ENCODE results near the gene ELOA. TPM values are rescaled to one million over a fixed set of nuclear protein-coding genes. Genes with fewer than 3 reads are reported as not detected.

ELOA gene
- total RNA-seq, 4 donors from 2014 or later, result 9.7 to 35.7 (median 22.6) TPM

- intact Hi-C loops (cut with DNase I; ENCODE audit: low total_unique reads), result no loop called here
- Histone ChIP-seq H3K4me3 (no peak overlapping the region), H3K27ac (no peak overlapping the region), H3K9me3 (no peaks in the 10 kb centered on the region), H3K36me3 (peaks cover 0 to 3% of the 10 kb centered on the region in 2 donors), H3K4me1 (no peaks in the 10 kb centered on the region), H3K27me3 (no peaks in the 10 kb centered on the region)
- DNase-seq, result no peak
- TF ChIP-seq POLR2A (IDR thresholded peaks at IDR 0.05), result no peak
- TF ChIP-seq CTCF (IDR thresholded peaks at IDR 0.05), result no peak
These were observed 16.0 kb downstream of the ELOA start for GRCh38 chr1:23759277-23759676.

DNA sequence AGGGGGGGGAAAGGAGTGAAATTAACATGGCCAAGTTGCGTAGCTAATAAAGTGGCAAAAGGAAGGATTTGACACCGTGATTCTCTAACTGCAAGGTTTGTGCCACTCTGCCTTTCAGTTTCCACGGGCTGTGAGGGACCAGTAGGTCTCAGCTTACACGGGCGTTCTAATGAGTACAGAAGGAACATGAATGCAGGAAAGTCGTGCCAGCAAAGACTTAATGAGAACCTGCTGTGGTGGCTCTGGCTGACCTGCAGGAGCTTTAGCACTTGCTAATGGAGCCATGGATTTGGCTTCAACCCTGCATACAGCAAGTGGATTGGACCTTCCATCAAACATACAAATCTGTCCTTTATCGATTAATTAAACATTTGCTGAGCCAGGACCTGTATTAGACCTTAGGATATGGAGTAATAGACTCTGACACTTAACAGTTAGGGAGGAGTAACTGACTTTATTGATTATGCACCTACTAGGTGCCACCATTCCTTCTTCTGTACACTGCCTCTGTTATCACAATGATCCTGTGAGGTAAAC, 19.8 kb downstream of the ELOA start:
- DNase-seq, result no peak
- H3K4me3 ChIP-seq, result no peak overlapping the region
- TF ChIP-seq POLR2A (IDR thresholded peaks at IDR 0.05) (no peak), CTCF (IDR thresholded peaks at IDR 0.05) (no peak)
- no peaks in the 10 kb centered on the region for H3K9me3 ChIP-seq
- intact Hi-C loops (cut with DNase I; ENCODE audit: low total_unique reads), result no loop called here
- no peak overlapping the region for H3K27ac ChIP-seq
- H3K27me3 ChIP-seq, result no peaks in the 10 kb centered on the region
- H3K4me1 ChIP-seq, result no peaks in the 10 kb centered on the region
- H3K36me3 ChIP-seq, result no peaks in the 10 kb centered on the region

DNA sequence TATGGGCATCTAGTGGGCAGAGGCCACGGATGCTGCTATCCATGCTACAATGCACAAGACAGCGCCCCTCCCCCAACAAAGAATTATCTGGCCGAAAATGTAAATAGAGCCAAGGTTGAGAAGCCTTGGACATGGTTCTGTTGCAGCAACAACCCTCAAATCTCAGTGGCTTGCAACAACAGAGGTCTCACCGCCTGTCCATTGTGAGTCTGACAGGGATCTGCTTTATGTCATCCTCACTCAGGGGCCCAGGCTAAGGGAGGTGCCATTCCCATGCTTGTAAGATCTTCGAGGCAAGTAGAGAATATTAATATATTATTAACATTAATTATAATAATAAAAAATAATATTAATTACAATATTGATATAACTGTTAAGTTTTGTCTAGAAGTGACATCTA, 25.5 kb downstream of the ELOA start:
- TF ChIP-seq POLR2A (IDR thresholded peaks at IDR 0.05) (no peak), CTCF (IDR thresholded peaks at IDR 0.05) (no peak)

DNA sequence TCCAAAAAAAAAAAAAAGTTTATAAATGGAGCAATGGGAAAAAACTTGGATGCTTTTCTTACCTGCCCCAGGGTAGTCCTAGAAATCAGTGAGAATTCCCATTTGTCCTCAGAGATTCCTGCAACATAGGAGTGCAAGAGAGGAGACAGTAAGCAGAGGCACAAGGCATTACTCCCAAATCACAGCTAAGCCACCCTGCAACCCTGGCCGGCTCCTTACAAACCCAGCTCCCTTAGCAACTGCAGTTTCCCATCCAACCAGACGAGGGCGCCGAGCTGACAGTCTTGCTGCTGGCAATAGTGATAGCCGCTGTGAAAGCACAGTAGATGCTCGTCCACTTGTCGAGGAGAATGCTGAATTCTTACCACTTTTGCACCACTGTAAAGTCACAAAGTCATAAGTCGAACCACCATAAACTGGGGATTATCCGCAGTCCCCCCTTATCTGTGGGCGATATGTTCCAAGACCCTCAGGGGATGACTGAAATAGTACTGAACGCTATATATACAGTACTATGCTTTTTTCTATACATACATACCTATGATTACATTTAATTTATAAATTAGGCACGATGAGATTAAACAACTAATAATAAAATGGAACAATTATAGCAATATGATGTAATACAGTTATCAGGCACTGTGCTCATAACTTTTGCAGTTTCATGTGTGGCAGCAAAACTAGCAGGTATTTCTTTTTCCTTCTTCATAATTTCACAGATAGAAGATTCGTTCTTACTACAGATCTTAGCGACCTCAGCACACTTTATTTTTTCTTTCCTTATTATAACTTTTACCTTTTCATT, 29.0 kb downstream of the ELOA start:
- H3K4me3 ChIP-seq, result no peak overlapping the region
- H3K9me3 ChIP-seq, result no peaks in the 10 kb centered on the region
- no peaks in the 10 kb centered on the region for H3K27me3 ChIP-seq
- H3K4me1 ChIP-seq, result peaks cover 0 to 4% of the 10 kb centered on the region in 2 donors
- intact Hi-C loops (cut with DNase I; ENCODE audit: low total_unique reads), result no loop called here
- no peak overlapping the region for H3K27ac ChIP-seq
- no peak for TF ChIP-seq POLR2A (IDR thresholded peaks at IDR 0.05)
- TF ChIP-seq CTCF (IDR thresholded peaks at IDR 0.05), result peak; percentile 73 to 88 (median 83)
- peak; percentile 84 to 85 for DNase-seq
- no peaks in the 10 kb centered on the region for H3K36me3 ChIP-seq

More for the DNA sequence above, 25.5 kb downstream of the ELOA start:
- Histone ChIP-seq H3K4me1 (no peaks in the 10 kb centered on the region), H3K27ac (no peak overlapping the region), H3K36me3 (no peaks in the 10 kb centered on the region), H3K9me3 (no peaks in the 10 kb centered on the region), H3K27me3 (no peaks in the 10 kb centered on the region), H3K4me3 (no peak overlapping the region)
- intact Hi-C loops (cut with DNase I; ENCODE audit: low total_unique reads), result no loop called here
- no peak for DNase-seq

- no peak overlapping the region for H3K4me3 ChIP-seq
- peaks cover 0 to 6% of the 10 kb centered on the region in 2 donors for H3K4me1 ChIP-seq
- DNase-seq, result no peak
- TF ChIP-seq CTCF (IDR thresholded peaks at IDR 0.05) (no peak), POLR2A (IDR thresholded peaks at IDR 0.05) (no peak)
- H3K9me3 ChIP-seq, result no peaks in the 10 kb centered on the region
- H3K36me3 ChIP-seq, result no peaks in the 10 kb centered on the region
- intact Hi-C loops (cut with DNase I; ENCODE audit: low total_unique reads), result no loop called here
- H3K27ac ChIP-seq, result no peak overlapping the region
- no peaks in the 10 kb centered on the region for H3K27me3 ChIP-seq
These were observed 29.6 kb downstream of the ELOA start for GRCh38 chr1:23772854-23773242.
